PC-9 (cell line): ENCODE measurements around the gene GPRIN1. TPM values are rescaled to one million over a fixed set of nuclear protein-coding genes. Genes with fewer than 3 reads are reported as not detected.

Experiments used
- BruUV-seq: library from RNA; stranded (reverse); fragments of 400-500 nt; replicated peaks from 2 replicates; lab custom pipeline; 2021; lab: Mats Ljungman, UMichigan
- CTCF ChIA-PET: fragments of 300-600 bp; sonication (Branson Sonifier 250); formaldehyde crosslinking; loops from one replicate; lab custom pipeline; 2022; ENCODE audit warnings: antibody characterized with exemption; lab: Charles Lee
- POLR2A ChIA-PET: fragments of 300-600 bp; sonication (Branson Sonifier 250); formaldehyde crosslinking; loops from one replicate; lab custom pipeline; 2022; ENCODE audit warnings: antibody characterized with exemption; ENCODE audit not compliant: unreplicated experiment; lab: Charles Lee
- DNase-seq, 2 experiments: peaks; one replicate each; pipeline versions ENCODE4 v3.0.0 to v3.0.0-alpha.2; 2015 to 2022; ENCODE audit warnings: mixed read lengths in 1 of 2
- H2AFZ ChIP-seq: fragments of 200-600 bp; sonication (generic); 2 replicates; pipeline ENCODE4 v1.8.1; 2017; ENCODE audit warnings: antibody characterized with exemption
- H3F3A ChIP-seq: fragments of 200-600 bp; sonication (generic); 2 replicates; pipeline ENCODE4 v1.8.1; 2017; ENCODE audit warnings: antibody characterized with exemption, mild to moderate bottlenecking, low read depth; ENCODE audit not compliant: insufficient read depth
- H3K27ac ChIP-seq: fragments of 200-600 bp; sonication (generic); 2 replicates; pipeline ENCODE4 v1.6.1; 2016; ENCODE audit warnings: mixed run types
- H3K27me3 ChIP-seq: fragments of 200-600 bp; sonication (generic); 2 replicates; pipeline ENCODE4 v1.6.1; 2016; ENCODE audit warnings: low read depth, mixed run types; ENCODE audit not compliant: insufficient read depth
- H3K36me3 ChIP-seq: fragments of 200-600 bp; sonication (generic); 2 replicates; pipeline ENCODE4 v1.6.1; 2016; ENCODE audit warnings: low read depth, mixed run types
- H3K4me1 ChIP-seq: fragments of 200-600 bp; sonication (generic); replicated peaks from 2 replicates; pipeline ENCODE4 v1.6.1; 2016; ENCODE audit warnings: mixed run types; ENCODE audit not compliant: insufficient read depth
- H3K4me2 ChIP-seq: fragments of 200-600 bp; sonication (generic); 2 replicates; pipeline ENCODE4 v1.6.1; 2017; ENCODE audit warnings: mixed run types
- H3K4me3 ChIP-seq: fragments of 200-600 bp; sonication (generic); 2 replicates; pipeline ENCODE4 v1.6.1; 2016; ENCODE audit warnings: mixed run types
- H3K79me2 ChIP-seq: fragments of 200-600 bp; sonication (generic); 2 replicates; pipeline ENCODE4 v1.6.1; 2017; ENCODE audit warnings: low read depth, mixed run types
- H3K9me2 ChIP-seq: fragments of 200-600 bp; sonication (generic); 2 replicates; pipeline ENCODE4 v1.8.1; 2017; ENCODE audit warnings: mild to moderate bottlenecking; ENCODE audit not compliant: insufficient read depth
- H3K9me3 ChIP-seq: fragments of 200-600 bp; sonication (generic); 2 replicates; pipeline ENCODE4 v1.8.1; 2016; ENCODE audit warnings: low read depth; ENCODE audit not compliant: insufficient read depth
- H4K20me1 ChIP-seq: fragments of 200-600 bp; sonication (generic); 2 replicates; pipeline ENCODE4 v1.8.1; 2017; ENCODE audit not compliant: insufficient read depth
- CTCF ChIP-seq: fragments of 200-600 bp; sonication (generic); conservative IDR thresholded peaks from 2 replicates; pipeline ENCODE4 v1.6.1; 2017; ENCODE audit warnings: mixed run types, antibody characterized with exemption, mild to moderate bottlenecking, moderate library complexity
- EZH2 ChIP-seq: fragments of 200-600 bp; sonication (generic); IDR thresholded peaks from 2 replicates; pipeline ENCODE4 v1.8.0; 2017; ENCODE audit warnings: antibody characterized with exemption, low read depth
- intact Hi-C: fragments of 100-400 bp; cut with micrococcal nuclease; formaldehyde crosslinking; loops from one replicate; pipeline ENCODE4 v1.10.0; 2022; ENCODE audit not compliant: unreplicated experiment
- total RNA-seq: library from RNA; stranded (reverse); gene quantifications from 2 replicates; pipeline ENCODE4 v1.2.3, GENCODE V29; 2021

GPRIN1 gene
- total RNA-seq, 1 experiment from 2014 or later, result 7.2 TPM

GRCh38 chr5:176587398-176587797 lies 22.6 kb downstream of the GPRIN1 start:
- ChIA-PET CTCF (interaction anchor here (0.6 kb wide), 1 partner anchor 13 kb away, joined by 3 read pairs; no protein-coding TSS in a partner anchor), POLR2A (no interaction called here)
- H4K20me1 ChIP-seq, result no peaks in the 10 kb centered on the region
- H3K4me3 ChIP-seq, result no peak overlapping the region
- no peaks in the 10 kb centered on the region for H3K79me2 ChIP-seq
- H3K27ac ChIP-seq, result no peak overlapping the region
- no TSS peak for BruUV-seq
- DNase-seq, result no peak
- intact Hi-C loops, result no loop called here
- no peak overlapping the region for H2AFZ ChIP-seq
- no peaks in the 10 kb centered on the region; the same call in 1 of the 2 replicates for H3K9me3 ChIP-seq
- no peaks in the 10 kb centered on the region for H3K4me1 ChIP-seq
- H3F3A ChIP-seq, result no peaks in the 10 kb centered on the region
- TF ChIP-seq CTCF (no peak), EZH2 (no peak)
- H3K36me3 ChIP-seq, result no peaks in the 10 kb centered on the region
- H3K4me2 ChIP-seq, result no peak overlapping the region
- no peaks in the 10 kb centered on the region; the same call in 1 of the 2 replicates for H3K27me3 ChIP-seq
- no peaks in the 10 kb centered on the region for H3K9me2 ChIP-seq

- no peak for TF ChIP-seq CTCF
- no peak for TF ChIP-seq EZH2
- no peak for DNase-seq
- H3K4me1 ChIP-seq, result 0 out of 2 replicates have a peak, but pooled peaks cover 2% of the 10 kb centered on the region
- H3K4me3 ChIP-seq, result no peak overlapping the region
- no peaks in the 10 kb centered on the region; the same call in 1 of the 2 replicates for H3K9me3 ChIP-seq
- no peak overlapping the region for H3K27ac ChIP-seq
- intact Hi-C loops, result no loop called here
- H4K20me1 ChIP-seq, result no peaks in the 10 kb centered on the region
- H3K9me2 ChIP-seq, result no peaks in the 10 kb centered on the region
- H3F3A ChIP-seq, result peaks cover 5% of the 10 kb centered on the region; the same call in 1 of the 2 replicates
- no peaks in the 10 kb centered on the region for H3K36me3 ChIP-seq
- H3K27me3 ChIP-seq, result no peaks in the 10 kb centered on the region; the same call in 1 of the 2 replicates
- POLR2A ChIA-PET, result no interaction called here
- H2AFZ ChIP-seq, result no peak overlapping the region
- CTCF ChIA-PET, result no interaction called here
- BruUV-seq, result no TSS peak
- no peaks in the 10 kb centered on the region for H3K79me2 ChIP-seq
- no peak overlapping the region for H3K4me2 ChIP-seq
Measured at GRCh38 chr5:176583076-176583475, 26.9 kb downstream of the GPRIN1 start.

- Histone ChIP-seq H4K20me1 (no peaks in the 10 kb centered on the region), H3K79me2 (no peaks in the 10 kb centered on the region), H3K9me3 (no peaks in the 10 kb centered on the region; the same call in 1 of the 2 replicates), H3K27ac (no peak overlapping the region), H3K36me3 (no peaks in the 10 kb centered on the region), H3F3A (peaks cover 5% of the 10 kb centered on the region; the same call in 1 of the 2 replicates), H3K9me2 (no peaks in the 10 kb centered on the region), H3K27me3 (no peaks in the 10 kb centered on the region; the same call in 1 of the 2 replicates), H3K4me1 (0 out of 2 replicates have a peak, but pooled peaks cover 4% of the 10 kb centered on the region), H3K4me2 (no peak overlapping the region), H2AFZ (no peak overlapping the region), H3K4me3 (no peak overlapping the region)
- POLR2A ChIA-PET, result no interaction called here
- no TSS peak for BruUV-seq
- intact Hi-C loops, result no loop called here
- TF ChIP-seq CTCF, result no peak
- TF ChIP-seq EZH2, result no peak
- no peak for DNase-seq
- CTCF ChIA-PET, result no interaction called here
Measured at GRCh38 chr5:176581361-176581760, 28.6 kb downstream of the GPRIN1 start.
